ENCODE data around the gene ROR2.
"Not testable (repeated sequence)": the region's sequence is repeated elsewhere in the genome, so short reads cannot be mapped to it uniquely, and the experiment has no call there.

Gene ROR2

DNA sequence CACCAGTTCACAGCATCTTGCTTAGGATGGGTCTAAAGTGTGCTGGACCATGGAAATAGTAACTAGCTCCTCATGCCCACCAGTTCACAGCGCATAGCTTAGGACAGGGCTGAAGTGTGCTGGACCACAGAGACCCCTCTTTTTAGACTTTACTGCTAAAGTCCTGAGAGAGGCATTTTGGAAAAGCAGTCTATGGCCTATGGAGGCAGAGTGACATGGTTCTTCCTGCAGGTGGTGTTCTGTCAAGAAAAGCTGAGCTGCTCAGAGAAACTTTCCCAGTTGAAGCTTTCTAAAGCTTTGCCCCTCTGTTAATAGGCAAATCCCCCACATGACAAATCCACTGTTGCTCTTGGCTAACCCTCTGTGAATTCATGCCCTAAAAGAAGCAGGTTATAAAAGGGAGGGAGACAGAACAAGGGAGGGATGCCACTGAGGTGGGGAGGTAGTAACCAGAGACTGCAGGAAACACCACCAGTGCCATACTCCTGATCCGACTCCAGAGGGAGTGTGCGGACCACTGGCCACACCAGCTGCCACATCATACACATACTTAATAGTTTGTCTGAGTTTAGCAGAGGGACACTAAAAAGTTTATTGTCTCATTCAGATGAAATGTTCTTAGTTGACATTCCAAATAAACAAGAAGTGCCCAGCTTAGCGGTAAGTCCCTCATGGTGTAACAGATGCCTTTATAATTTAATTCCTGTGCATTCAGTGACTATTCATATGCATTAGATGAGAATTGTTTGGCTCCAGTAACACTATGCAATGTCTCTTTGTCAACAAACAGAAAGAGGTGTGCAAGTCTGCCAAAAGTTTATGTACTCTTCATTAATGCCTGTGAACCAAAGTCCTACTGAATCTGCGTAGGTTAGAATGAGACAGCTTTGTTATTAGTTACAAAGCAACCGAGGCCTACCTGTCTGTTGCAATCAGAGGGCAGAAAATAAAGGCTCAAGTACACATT is 290.2 kb downstream of the ROR2 start:
- DNase-seq = no peak

DNA sequence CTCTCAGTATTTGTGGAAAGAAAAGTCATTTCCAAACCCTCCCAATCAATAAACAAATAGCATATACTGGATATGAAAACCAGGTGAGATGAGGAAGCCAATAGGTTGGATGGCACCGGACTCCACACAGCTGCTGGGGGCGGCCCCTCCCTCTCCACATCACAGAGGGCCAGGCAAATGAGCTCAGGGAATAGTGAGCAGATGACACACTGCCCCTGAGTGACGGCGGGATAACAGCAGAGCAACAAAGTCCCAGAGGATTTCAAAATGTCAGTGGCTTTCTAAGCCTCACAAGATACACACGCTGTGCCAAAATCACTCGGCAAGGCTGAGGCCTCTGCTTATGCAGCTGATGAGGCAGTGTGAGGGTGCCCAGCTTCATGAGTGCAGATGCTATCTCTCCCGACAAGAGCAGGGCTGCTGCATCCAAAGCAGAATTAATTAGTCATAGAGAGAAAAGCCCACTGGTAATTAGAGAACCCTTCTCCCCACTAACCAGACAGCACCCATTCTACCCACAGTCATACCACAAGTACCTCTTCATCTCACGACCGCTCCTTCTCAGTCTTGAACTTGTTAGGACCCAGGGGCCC is 291.4 kb downstream of the ROR2 start:
- no peak for DNase-seq

GRCh38 chr9:91657501-91657900 is 292.5 kb downstream of the ROR2 start:
- DNase-seq = no peak

- no peak for DNase-seq
These were observed 294.4 kb downstream of the ROR2 start for GRCh38 chr9:91655658-91656057.

DNA sequence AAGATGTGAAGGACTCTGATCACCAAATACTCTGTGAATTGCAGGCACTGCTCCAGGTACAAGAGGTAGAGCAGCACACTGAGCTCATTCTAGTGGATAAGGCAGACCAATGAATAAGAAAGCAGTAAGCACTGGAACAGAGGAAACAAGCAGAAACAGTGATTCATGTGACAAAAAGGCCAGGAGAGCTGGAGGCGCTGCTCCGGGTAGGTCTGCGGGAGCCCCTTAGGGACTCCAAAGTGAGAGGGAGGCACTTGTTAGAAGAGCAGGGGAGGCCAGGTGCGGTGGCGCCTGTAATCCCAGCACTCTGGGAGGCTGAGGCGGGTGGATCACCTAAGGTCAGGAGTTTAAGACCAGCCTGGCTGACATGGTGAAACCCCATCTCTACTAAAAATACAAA is 294.8 kb downstream of the ROR2 start:
- DNase-seq = no peak

DNA sequence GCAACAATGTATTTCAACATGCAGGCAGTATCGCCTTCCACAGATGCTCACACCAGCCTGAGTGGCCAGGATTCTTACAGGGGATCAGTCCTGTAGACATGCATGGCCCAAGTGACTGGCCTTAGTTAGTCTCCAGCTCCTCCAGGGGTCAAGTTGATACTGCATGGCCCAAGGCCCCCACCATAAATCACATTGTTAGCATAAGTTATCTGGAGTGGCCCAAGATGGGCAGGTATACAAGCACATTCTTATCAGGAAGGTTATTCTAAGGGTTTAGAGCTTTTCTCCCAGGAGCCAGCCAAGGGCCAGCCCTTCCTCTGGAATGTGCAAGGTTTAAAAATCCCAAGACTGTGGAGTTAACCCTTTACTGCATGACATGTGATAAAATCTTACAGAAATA is 295.5 kb downstream of the ROR2 start:
- no peak for DNase-seq

- no peak for DNase-seq
These were observed 302.7 kb downstream of the ROR2 start for GRCh38 chr9:91647371-91647770.

DNA sequence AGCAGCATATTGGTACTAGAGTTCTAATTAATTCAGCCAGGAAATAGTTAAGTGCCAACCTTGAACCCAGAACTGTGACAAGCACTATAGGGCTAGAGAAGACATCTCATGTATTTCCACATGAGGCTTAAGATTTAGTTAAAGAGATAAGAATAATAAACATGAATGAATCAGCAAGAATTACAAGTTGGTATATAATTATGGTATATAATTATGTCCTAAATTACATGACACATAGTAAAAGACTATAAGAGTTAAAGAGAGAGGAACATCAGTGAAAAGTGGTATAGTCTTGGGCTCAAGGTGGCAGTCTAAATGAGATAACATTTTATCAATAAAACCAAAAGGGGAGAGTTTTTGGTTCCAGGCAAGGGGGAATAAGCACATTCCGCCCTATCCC is 303.3 kb downstream of the ROR2 start:
- no peak for DNase-seq

DNA sequence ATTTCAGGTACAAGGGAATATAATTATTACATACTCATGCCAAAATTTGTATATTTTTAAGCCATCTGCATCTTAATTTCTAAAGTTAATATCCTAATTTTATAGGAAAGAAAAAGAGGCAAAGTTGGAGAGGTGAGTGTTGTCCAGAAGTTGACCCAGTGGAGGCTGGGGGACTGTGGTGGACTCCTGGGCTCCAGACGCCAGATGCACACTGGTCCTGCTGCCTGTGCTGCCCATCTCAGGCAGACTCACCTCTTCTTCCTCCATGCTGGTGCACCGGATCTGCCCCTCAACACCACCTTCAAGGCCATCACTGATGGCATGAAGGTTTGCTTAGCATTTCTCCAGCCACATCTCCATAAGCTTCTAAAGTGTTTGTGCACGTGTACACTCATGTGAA is 305.6 kb downstream of the ROR2 start:
- no peak for DNase-seq

- DNase-seq = no peak
These were observed 306.4 kb downstream of the ROR2 start for GRCh38 chr9:91643481-91644077.

- DNase-seq = no peak
These were observed 307.3 kb downstream of the ROR2 start for GRCh38 chr9:91642771-91643170.

- no peak for DNase-seq
These were observed 309.6 kb downstream of the ROR2 start for GRCh38 chr9:91640428-91640827.

- DNase-seq = no peak
These were observed 311.0 kb downstream of the ROR2 start for GRCh38 chr9:91639054-91639453.

GRCh38 chr9:91634832-91635231 is 315.2 kb downstream of the ROR2 start:
- not testable (repeated sequence) for DNase-seq

- DNase-seq = no peak
These were observed 320.3 kb downstream of the ROR2 start for GRCh38 chr9:91629718-91630117.

- no peak for DNase-seq
These were observed 321.1 kb downstream of the ROR2 start for GRCh38 chr9:91628892-91629291.

DNA sequence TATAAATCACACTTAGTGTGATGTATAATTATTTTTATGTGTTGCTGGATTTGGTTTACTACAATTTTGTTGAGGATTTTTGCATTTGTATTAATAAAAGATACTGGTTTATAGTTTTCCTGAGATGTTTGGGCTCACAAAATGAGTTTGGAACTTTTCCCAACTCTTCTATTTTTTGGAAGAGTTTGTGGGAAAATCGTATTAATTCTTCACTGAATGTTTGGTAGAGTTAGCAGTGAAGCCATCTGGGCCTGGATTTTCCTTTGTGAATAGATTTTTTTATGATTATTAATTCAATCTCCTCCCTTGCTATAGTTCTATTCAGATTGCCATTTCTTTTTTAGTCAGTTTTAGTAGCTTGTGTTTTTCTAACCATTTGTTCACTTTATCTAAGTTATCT is 324.7 kb downstream of the ROR2 start:
- no peak for DNase-seq

GRCh38 chr9:91623004-91623403 is 327.0 kb downstream of the ROR2 start:
- no peak for DNase-seq

GRCh38 chr9:91622121-91622520 is 327.9 kb downstream of the ROR2 start:
- not testable (repeated sequence) for DNase-seq

GRCh38 chr9:91614044-91614443 is 336.0 kb downstream of the ROR2 start:
- not testable (repeated sequence) for DNase-seq

- no peak for DNase-seq
These were observed 338.4 kb downstream of the ROR2 start for GRCh38 chr9:91611582-91611981.

- DNase-seq = no peak
These were observed 343.6 kb downstream of the ROR2 start for GRCh38 chr9:91606255-91606995.
